GM18505 (cell line): Measurements from ENCODE around the gene BCAS2.
"Not testable (repeated sequence)": the region's sequence is repeated elsewhere in the genome, so short reads cannot be mapped to it uniquely, and the experiment has no call there.

ENCODE experiments used
- ATAC-seq: cut with Tn5 transposase; IDR thresholded peaks from one replicate; pipeline ENCODE4 v1.9.1; 2021; ENCODE audit not compliant: unreplicated experiment
- POLR2A ChIP-seq: IDR thresholded peaks from 4 replicates; pipeline ENCODE4 v1.6.1; 2011; ENCODE audit warnings: borderline replicate concordance; ENCODE audit not compliant: insufficient read depth, insufficient read length; ENCODE audit errors: extremely low read depth

BCAS2 gene

DNA sequence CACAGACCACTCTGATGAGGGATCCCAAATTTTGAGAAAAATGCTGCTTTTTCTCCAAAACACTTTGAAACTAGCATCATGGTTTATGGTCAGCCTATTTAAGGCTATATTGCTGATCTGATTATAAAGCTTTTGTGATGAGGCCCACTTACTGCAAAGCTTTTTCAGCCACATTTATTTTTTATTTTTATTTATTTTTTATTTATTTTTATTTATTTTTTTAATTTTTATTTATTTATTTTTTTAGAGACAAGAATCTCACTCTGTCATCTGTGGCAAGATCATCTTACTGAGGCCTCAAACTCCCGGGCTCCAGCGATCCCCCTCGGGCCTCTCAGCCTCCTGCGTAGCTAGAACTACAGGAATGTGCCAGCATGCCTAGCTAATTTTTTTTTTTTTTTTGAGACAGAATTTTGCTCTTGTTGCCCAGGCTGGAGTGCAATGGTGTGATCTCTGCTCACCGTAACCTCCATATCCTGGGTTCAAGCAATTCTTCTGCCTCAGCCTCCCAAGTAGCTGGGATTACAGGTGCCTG, 5.2 kb upstream of the BCAS2 start:
- no peak for TF ChIP-seq POLR2A
- ATAC-seq, result no peak

- TF ChIP-seq POLR2A, result no peak
- ATAC-seq, result no peak
These were observed 3.8 kb upstream of the BCAS2 start for GRCh38 chr1:114585231-114585630.

GRCh38 chr1:114574365-114574764, 7.0 kb downstream of the BCAS2 start:
- no peak for ATAC-seq
- no peak for TF ChIP-seq POLR2A

GRCh38 chr1:114564141-114564540, 17.3 kb downstream of the BCAS2 start:
- no peak for ATAC-seq
- TF ChIP-seq POLR2A, result no peak

GRCh38 chr1:114562978-114563510, 18.4 kb downstream of the BCAS2 start:
- ATAC-seq, result not testable (repeated sequence)

GRCh38 chr1:114561333-114561732, 20.1 kb downstream of the BCAS2 start:
- TF ChIP-seq POLR2A, result no peak
- ATAC-seq, result no peak

DNA sequence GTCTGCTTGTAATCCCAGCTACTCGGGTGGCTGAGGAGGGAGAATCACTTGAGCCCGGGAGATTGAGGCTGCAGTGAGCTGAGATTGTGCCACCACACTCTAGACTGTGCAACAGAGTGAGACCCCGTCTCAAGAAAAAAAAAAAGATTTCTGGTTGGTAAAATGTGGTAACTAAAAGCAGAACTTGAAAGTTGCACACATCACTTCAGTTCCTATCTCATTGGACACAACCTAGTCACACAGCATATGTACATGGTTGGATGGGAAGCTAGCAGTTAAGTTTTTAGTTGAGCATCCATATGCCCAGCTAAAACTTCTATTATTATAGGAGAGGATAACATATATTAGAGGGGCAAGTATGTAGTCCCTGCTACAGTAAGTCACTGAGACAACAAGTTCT, 22.1 kb downstream of the BCAS2 start:
- no peak for TF ChIP-seq POLR2A

DNA sequence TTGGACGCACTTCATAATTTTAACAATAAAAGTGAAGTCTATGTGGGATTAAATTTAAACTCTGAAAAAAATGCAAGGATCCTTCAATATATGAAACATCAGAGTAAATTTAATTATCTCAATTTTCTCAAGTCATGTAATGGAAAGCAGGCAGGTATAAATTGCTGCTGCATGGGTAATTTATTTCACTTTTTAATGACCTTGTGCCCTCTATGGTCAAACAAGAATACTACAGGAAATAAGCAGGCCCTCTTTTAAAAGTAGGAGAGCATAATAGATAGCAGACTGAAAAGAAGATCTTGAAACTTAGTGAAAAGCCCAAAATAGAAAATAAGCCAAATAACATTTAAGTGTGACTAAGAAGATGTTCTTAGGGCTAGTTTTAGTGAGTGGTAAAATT, 22.9 kb downstream of the BCAS2 start:
- ATAC-seq, result no peak
- no peak for TF ChIP-seq POLR2A

More for the DNA sequence above, 22.1 kb downstream of the BCAS2 start:
- ATAC-seq, result no peak

GRCh38 chr1:114554577-114554976, 26.8 kb downstream of the BCAS2 start:
- no peak for ATAC-seq
- TF ChIP-seq POLR2A, result no peak

GRCh38 chr1:114552106-114552639, 29.2 kb downstream of the BCAS2 start:
- no peak for ATAC-seq
- TF ChIP-seq POLR2A, result no peak

GRCh38 chr1:114551400-114551799, 30.0 kb downstream of the BCAS2 start:
- TF ChIP-seq POLR2A, result no peak
- ATAC-seq, result no peak

DNA sequence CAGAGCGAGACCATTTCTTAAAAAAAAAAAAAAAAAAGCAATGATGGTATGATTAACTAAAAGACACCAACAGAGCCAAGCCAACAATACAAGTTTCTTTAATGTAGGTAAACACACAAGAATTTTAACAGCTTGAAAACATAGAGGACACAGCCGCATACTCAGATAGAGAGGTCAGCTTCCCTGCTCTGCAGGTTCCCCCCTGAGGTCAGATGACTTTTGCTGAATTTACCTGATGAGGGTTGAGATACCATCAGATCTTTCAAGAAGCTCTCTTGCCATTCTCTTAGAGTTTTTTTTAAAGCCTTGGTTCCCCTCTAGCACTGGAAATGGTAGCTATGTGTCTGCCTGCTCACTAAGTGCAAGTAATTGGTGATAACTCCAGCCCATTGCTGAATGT, 31.1 kb downstream of the BCAS2 start:
- no peak for ATAC-seq
- TF ChIP-seq POLR2A, result no peak

- TF ChIP-seq POLR2A, result no peak
- ATAC-seq, result no peak
These were observed 32.3 kb downstream of the BCAS2 start for GRCh38 chr1:114549137-114549536.

GRCh38 chr1:114547076-114547475, 34.3 kb downstream of the BCAS2 start:
- ATAC-seq, result no peak
- no peak for TF ChIP-seq POLR2A

- TF ChIP-seq POLR2A, result no peak
- no peak for ATAC-seq
These were observed 35.6 kb downstream of the BCAS2 start for GRCh38 chr1:114545796-114546195.
